ENCODE measurements around the gene LDLRAD2. TPM values are rescaled to one million over a fixed set of nuclear protein-coding genes. Genes with fewer than 3 reads are reported as not detected.

LDLRAD2 gene
- total RNA-seq, 1 donor from 2014 or later, result 0.32 TPM

DNA sequence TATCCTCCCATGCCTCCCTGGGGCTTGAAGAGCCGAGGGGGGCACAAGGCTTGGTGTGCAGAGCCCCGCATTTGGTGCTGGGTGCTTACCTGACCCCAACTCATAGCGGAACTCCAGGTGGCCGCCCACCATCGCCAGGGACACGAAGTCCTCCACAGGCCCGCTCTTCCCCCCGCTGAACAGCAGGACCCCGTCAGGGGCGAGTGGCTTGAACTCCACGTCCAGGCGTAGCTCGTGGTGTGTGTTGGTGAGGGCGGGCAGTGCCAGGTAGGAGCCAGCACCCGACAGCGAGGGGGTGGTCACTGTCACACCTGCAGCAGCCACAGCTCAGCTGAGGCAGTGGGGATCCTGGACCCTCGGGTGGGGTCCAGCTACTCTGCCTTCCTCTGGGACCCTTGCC, 17.2 kb downstream of the LDLRAD2 start:
- intact Hi-C loops (cut with DNase I), result no loop called here
- ATAC-seq, result no peak

GRCh38 chr1:21830792-21831453, 18.9 kb downstream of the LDLRAD2 start:
- Histone ChIP-seq H3K27me3 (ENCODE audit: low read depth) (no peaks in the 10 kb centered on the region), H3K4me1 (no peaks in the 10 kb centered on the region), H3K9me3 (no peaks in the 10 kb centered on the region), H3K36me3 (peaks cover 98% of the 10 kb centered on the region), H3K27ac (no peak overlapping the region), H3K4me3 (no peak overlapping the region)
- intact Hi-C loops (cut with DNase I), result no loop called here
- no peak for DNase-seq
- ATAC-seq, result no peak
- TF ChIP-seq, protein P1, sequence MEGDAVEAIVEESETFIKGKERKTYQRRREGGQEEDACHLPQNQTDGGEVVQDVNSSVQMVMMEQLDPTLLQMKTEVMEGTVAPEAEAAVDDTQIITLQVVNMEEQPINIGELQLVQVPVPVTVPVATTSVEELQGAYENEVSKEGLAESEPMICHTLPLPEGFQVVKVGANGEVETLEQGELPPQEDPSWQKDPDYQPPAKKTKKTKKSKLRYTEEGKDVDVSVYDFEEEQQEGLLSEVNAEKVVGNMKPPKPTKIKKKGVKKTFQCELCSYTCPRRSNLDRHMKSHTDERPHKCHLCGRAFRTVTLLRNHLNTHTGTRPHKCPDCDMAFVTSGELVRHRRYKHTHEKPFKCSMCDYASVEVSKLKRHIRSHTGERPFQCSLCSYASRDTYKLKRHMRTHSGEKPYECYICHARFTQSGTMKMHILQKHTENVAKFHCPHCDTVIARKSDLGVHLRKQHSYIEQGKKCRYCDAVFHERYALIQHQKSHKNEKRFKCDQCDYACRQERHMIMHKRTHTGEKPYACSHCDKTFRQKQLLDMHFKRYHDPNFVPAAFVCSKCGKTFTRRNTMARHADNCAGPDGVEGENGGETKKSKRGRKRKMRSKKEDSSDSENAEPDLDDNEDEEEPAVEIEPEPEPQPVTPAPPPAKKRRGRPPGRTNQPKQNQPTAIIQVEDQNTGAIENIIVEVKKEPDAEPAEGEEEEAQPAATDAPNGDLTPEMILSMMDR (IDR thresholded peaks at IDR 0.05), result no peak

More for the DNA sequence above, 17.2 kb downstream of the LDLRAD2 start:
- no peak overlapping the region for H3K27ac ChIP-seq
- TF ChIP-seq, protein P1 (IDR thresholded peaks at IDR 0.05), result no peak
- H3K4me3 ChIP-seq, result no peak overlapping the region
- H3K27me3 ChIP-seq (ENCODE audit: low read depth), result no peaks in the 10 kb centered on the region
- H3K9me3 ChIP-seq, result no peaks in the 10 kb centered on the region
- peaks cover 96% of the 10 kb centered on the region for H3K36me3 ChIP-seq
- DNase-seq, result no peak
- H3K4me1 ChIP-seq, result no peaks in the 10 kb centered on the region

DNA sequence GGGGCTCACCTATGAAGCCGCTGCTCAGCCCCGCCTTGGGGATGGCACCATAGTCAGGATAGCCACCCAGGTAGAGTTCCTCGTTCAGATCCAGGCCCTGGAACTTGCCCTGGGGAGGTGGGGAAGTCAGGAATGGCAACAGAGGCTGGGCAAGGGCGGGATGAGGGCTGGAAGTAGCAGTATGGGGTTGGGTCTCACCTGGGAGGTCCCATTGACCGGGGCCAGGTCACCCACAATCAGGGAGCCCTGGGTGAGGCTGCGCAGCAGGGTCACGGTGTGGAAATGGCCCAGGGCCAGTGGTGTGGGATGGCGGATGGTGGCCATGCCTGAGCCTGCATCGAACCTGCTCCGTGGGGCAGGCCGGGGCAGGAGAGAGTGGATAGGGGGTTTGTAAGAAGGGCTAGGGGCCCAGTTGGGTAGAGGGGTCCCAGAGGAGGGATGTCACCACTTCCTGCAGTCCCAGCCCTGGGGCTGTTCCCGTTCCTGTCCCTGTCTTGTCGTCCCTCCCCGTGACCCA, 19.4 kb downstream of the LDLRAD2 start:
- Histone ChIP-seq H3K4me1 (no peaks in the 10 kb centered on the region), H3K36me3 (peaks cover 98% of the 10 kb centered on the region), H3K27ac (no peak overlapping the region), H3K4me3 (no peak overlapping the region), H3K27me3 (ENCODE audit: low read depth) (no peaks in the 10 kb centered on the region), H3K9me3 (no peaks in the 10 kb centered on the region)
- TF ChIP-seq, protein P1 (IDR thresholded peaks at IDR 0.05), result no peak
- ATAC-seq (peak in 1 of 2 donors; percentile 2), DNase-seq (no peak)
- intact Hi-C loops (cut with DNase I), result no loop called here

- intact Hi-C loops (cut with DNase I), result no loop called here
- TF ChIP-seq, protein P1 (IDR thresholded peaks at IDR 0.05), result no peak
- Histone ChIP-seq H3K36me3 (peaks cover 98% of the 10 kb centered on the region), H3K4me1 (no peaks in the 10 kb centered on the region), H3K9me3 (no peaks in the 10 kb centered on the region), H3K27me3 (ENCODE audit: low read depth) (no peaks in the 10 kb centered on the region), H3K4me3 (no peak overlapping the region), H3K27ac (no peak overlapping the region)
- no peak for DNase-seq
- ATAC-seq, result no peak
Observed at GRCh38 chr1:21833392-21833976, 21.4 kb downstream of the LDLRAD2 start.

GRCh38 chr1:21834094-21834493, 22.0 kb downstream of the LDLRAD2 start:
- peaks cover 98% of the 10 kb centered on the region for H3K36me3 ChIP-seq
- DNase-seq (no peak), ATAC-seq (no peak)
- TF ChIP-seq, protein P1 (IDR thresholded peaks at IDR 0.05), result no peak
- H3K27me3 ChIP-seq (ENCODE audit: low read depth), result no peaks in the 10 kb centered on the region
- no peaks in the 10 kb centered on the region for H3K9me3 ChIP-seq
- no peaks in the 10 kb centered on the region for H3K4me1 ChIP-seq
- no peak overlapping the region for H3K27ac ChIP-seq
- no peak overlapping the region for H3K4me3 ChIP-seq
- intact Hi-C loops (cut with DNase I), result no loop called here

All from lower lobe of right lung (tissue), 2 donors.